Pancreas (tissue), 10 donors: ENCODE data around the gene MAPKAP1. TPM values are rescaled to one million over a fixed set of nuclear protein-coding genes. Genes with fewer than 3 reads are reported as not detected.

Experiments used
- ATAC-seq, 4 donors: fragments of 200-7000 bp; cut with Tn5 transposase; one replicate each; pipeline versions ENCODE4 v1.8.0 to v1.9.1; 2020; ENCODE audit warnings: mild to moderate bottlenecking in 4 of 4, moderate library complexity in 4 of 4
- DNase-seq, 6 donors: peaks; one replicate each; pipeline ENCODE4 v3.0.0-alpha.2; 2020
- FAIRE-seq: peaks from 2 replicates; lab custom pipeline; 2012; peaks lifted over from hg19 to GRCh38; lab: Jason Lieb, UNC
- H3K27ac ChIP-seq, 4 donors: fragments of 200-600 bp; sonication (generic); 1 replicate in 3 of 4; 2 replicates in 1 of 4; pipeline versions ENCODE4 v1.5.0 to v1.8.0; 2020
- H3K27me3 ChIP-seq, 4 donors: fragments of 200-600 bp; one replicate each; pipeline ENCODE4 v1.8.0; 2021
- H3K36me3 ChIP-seq, 3 donors: fragments of 200-600 bp; sonication (generic) in 1 of 3; one replicate each; pipeline versions ENCODE4 v1.5.0 to v1.8.0; 2020 to 2021
- H3K4me1 ChIP-seq, 3 donors: fragments of 200-600 bp; one replicate each; pipeline ENCODE4 v1.8.0; 2021
- H3K4me3 ChIP-seq, 4 donors: fragments of 200-600 bp; sonication (generic) in 2 of 4; one replicate each; pipeline versions ENCODE4 v1.5.0 to v1.8.0; 2020 to 2021
- H3K9me3 ChIP-seq, 4 donors: fragments of 200-600 bp; one replicate each; pipeline ENCODE4 v1.8.0; 2021
- WGBS, 2 donors: extraction: QIAGEN DNeasy Blood & Tissue Kit; methylation state at CpG; one replicate each; pipeline ENCODE4 v1.1.7; 2013; 5-methylcytosine and 5-hydroxymethylcytosine counted together
- intact Hi-C, 3 donors: fragments of 100-400 bp; cut with DNase I; formaldehyde crosslinking; loops; one replicate each; pipeline versions ENCODE4 v1.11.1 to v1.14.2; 2022
- polyA plus RNA-seq, 2 donors: library from polyadenylated mRNA; stranded (reverse); fragments of 200-250 nt; gene quantifications; one replicate each; pipeline ENCODE4 v1.2.3, GENCODE V29; 2013
- total RNA-seq, 6 donors: library from RNA; stranded (reverse); fragmentation: NEBNext Ultra II Directional in 4 of 6; extraction: Animal tissue kit (Norgen Biotek cat#: 25700) in 4 of 6; gene quantifications; one replicate each; pipeline versions ENCODE4 v1.2.1 to v1.2.4, GENCODE V29; 2021 to 2023
- TF ChIP-seq, protein P1 (sequence below), 4 donors: fragments of 200-600 bp; sonication (generic) in 3 of 4; IDR thresholded peaks; one replicate each; pipeline versions ENCODE4 v1.5.0 to v1.8.0; 2021; ENCODE audit warnings: antibody characterized with exemption in 4 of 4
- donor health status: healthy with polysubstance abuse.
- donor health status: DM: no; HTN: no; CAD: no; lungs with moderate emphysema.
- donor health status: DM: no; HTN: no; CAD: no.
- donor health status: control.
- donor health status: control.
- donor health status: Bipolar disorder and iron deficiency.
- donor health status: DM: yes; HTN: yes; CAD: no.
- donor health status: DM: no; HTN: no; CAD: no.
- donor health status: DM: no; HTN: no; CAD: no.
- donor health status: DM: yes; HTN: yes; CAD: no.

Gene MAPKAP1
- total and polyA plus RNA-seq, 8 donors, result 18.7 to 42.0 (median 30.4) TPM

DNA sequence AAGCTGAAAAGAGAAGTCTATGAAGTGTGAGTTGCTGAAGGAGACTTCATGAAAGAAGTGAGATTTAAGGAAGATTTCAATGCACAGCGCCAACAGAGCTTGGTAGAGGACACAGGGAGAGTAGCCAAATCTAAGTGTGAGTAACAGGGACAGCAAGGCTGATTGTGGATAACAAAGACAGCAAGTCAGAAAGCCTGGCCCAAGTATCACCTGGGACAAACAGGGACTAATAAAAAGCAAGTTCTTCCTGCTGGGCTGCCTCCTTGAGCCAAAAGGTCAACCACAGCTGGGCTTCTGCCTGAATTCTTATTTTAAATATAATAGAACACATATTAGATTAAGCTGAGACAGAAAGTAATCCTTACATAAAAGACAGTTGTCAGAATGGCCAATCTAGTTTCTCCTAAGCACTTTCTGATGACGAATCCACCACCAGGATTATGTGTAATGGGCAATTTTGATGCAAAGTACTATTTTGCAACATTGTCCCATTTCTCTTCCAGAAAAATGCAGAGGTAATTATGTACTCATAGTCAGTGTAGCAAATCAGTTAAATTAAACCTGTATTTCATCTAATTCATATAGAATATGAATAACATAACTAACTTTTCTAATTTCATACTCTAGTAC lies 73.8 kb downstream of the MAPKAP1 start:
- DNase-seq, result peak in 1 of 6 donors; percentile 19
- TF ChIP-seq, protein P1, sequence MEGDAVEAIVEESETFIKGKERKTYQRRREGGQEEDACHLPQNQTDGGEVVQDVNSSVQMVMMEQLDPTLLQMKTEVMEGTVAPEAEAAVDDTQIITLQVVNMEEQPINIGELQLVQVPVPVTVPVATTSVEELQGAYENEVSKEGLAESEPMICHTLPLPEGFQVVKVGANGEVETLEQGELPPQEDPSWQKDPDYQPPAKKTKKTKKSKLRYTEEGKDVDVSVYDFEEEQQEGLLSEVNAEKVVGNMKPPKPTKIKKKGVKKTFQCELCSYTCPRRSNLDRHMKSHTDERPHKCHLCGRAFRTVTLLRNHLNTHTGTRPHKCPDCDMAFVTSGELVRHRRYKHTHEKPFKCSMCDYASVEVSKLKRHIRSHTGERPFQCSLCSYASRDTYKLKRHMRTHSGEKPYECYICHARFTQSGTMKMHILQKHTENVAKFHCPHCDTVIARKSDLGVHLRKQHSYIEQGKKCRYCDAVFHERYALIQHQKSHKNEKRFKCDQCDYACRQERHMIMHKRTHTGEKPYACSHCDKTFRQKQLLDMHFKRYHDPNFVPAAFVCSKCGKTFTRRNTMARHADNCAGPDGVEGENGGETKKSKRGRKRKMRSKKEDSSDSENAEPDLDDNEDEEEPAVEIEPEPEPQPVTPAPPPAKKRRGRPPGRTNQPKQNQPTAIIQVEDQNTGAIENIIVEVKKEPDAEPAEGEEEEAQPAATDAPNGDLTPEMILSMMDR (IDR thresholded peaks at IDR 0.05), result no peak
- no peak for FAIRE-seq

DNA sequence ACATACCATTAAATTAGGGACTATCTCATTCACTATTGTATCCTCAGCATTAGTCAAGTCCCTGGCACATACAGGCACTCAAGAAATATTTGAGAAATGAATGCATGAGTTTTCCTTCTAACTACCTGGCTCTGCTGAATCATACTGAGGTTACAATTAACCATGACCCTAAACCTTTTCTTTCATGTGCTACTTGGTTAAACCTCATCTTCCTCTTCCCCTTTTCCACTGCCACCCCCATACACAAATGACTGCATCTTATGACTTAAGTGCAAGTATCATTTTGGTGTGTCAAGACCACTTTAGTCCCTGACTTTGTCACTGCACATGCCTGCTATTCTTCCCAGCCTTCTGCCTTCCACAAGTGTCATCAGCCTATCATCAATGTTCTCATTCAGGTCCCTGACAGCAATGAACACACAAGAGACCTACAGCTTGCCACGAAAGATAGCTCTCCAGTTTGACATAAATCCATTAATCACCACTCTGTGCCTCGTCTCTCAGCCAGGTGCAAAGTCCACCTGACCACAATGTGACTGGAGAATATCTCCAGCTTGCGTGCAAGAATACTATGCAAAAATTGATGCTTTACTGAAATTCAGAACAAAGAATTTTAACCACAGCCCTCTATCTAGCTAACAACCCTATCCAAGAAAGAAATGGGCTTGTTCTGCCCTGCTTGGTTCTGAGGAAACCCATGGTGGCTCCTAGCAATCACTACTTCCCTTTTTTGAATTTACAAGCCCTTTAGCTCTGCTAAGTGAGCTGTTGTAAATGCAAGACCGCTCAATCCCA lies 74.5 kb downstream of the MAPKAP1 start:
- no peak for DNase-seq

More for the DNA sequence above, 73.8 kb downstream of the MAPKAP1 start:
- Histone ChIP-seq H3K9me3 (no peaks in the 10 kb centered on the region), H3K27me3 (no peaks in the 10 kb centered on the region), H3K4me3 (no peak overlapping the region), H3K36me3 (no peaks in the 10 kb centered on the region), H3K27ac (no peak overlapping the region), H3K4me1 (peaks cover 10 to 23% (median 22%) of the 10 kb centered on the region in 3 donors)
- 60 to 63% methylated on average over 2 of the region's 2 CpGs for WGBS, 2 donors
- intact Hi-C loops, result no loop called here
- ATAC-seq, result peak; percentile 55 to 66 (median 64)

DNA sequence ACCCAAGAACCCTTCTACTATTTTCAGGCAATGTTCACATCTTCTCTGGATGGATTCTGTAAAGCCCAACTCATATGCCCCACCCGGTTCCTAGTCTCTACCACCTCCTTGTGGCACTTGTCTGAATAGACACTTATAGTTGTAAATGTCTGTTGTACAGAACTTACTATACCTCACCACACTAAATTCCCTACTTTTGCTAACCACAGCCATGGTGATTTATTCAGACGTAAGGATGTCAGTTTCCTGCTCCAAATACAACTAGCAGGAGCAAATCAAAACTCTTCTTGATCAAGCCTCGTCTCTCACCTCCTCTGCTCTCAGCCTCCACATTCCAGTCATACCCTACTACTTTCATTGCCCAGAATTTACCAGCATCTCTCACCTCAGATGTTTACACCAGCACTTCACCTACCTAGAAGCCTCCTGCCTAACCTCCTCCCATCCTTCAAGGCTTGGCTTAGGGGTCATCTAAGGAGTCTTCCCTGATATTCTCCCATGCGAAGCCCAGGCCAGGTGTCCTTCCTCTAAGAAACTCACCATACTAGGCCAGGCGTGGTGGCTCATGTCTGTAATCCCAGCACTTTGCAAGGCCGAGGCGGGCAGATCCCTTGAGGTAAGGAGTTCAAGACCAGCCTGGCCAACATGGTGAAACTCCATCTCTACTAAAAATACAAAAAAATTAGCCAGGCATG lies 75.5 kb downstream of the MAPKAP1 start:
- TF ChIP-seq, protein P1 (IDR thresholded peaks at IDR 0.05), result peak in 1 of 4 donors; percentile 35
- peak in 3 of 4 donors; percentile 62 to 79 (median 68) for ATAC-seq
- intact Hi-C loops, result no loop called here
- no peak overlapping the region for H3K27ac ChIP-seq
- no peaks in the 10 kb centered on the region for H3K36me3 ChIP-seq
- peaks cover 10 to 23% (median 22%) of the 10 kb centered on the region in 3 donors for H3K4me1 ChIP-seq
- no peak for DNase-seq
- no peak overlapping the region for H3K4me3 ChIP-seq
- H3K9me3 ChIP-seq, result no peaks in the 10 kb centered on the region
- 77 to 85% methylated on average over 7 of the region's 7 CpGs for WGBS, 2 donors
- H3K27me3 ChIP-seq, result no peaks in the 10 kb centered on the region
- FAIRE-seq, result no peak

More for the DNA sequence above, 74.5 kb downstream of the MAPKAP1 start:
- H3K27me3 ChIP-seq, result no peaks in the 10 kb centered on the region
- no peaks in the 10 kb centered on the region for H3K9me3 ChIP-seq
- intact Hi-C loops, result no loop called here
- no peak overlapping the region for H3K4me3 ChIP-seq
- no peak overlapping the region for H3K27ac ChIP-seq
- peak in 3 of 4 donors; percentile 37 to 61 (median 45) for ATAC-seq
- no peak for FAIRE-seq
- TF ChIP-seq, protein P1 (IDR thresholded peaks at IDR 0.05), result no peak
- H3K36me3 ChIP-seq, result no peaks in the 10 kb centered on the region
- WGBS, 2 donors, result 34 to 48% methylated on average over 4 of the region's 4 CpGs
- H3K4me1 ChIP-seq, result peaks cover 10 to 23% (median 22%) of the 10 kb centered on the region in 3 donors

DNA sequence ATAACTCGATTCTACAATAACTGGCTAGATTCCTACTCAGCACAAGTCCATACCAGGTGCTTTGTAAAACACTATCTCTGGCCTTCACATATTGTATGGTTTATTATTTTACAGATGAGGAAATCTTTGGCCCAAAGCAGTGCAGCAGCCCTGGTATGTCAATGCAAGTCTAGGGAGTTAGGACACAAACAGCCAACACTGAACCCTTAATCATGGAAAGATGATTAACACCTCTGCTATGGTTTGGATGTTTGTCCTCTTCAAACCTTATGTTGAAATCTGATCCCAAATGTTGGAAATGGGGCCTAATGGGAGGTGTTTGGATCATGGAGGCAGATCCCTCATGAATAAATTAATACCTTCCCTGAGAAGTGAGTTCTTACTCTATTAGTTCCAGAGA lies 76.6 kb downstream of the MAPKAP1 start:
- peaks cover 10 to 23% (median 22%) of the 10 kb centered on the region in 3 donors for H3K4me1 ChIP-seq
- ATAC-seq (no peak), DNase-seq (no peak), FAIRE-seq (no peak)
- H3K36me3 ChIP-seq, result no peaks in the 10 kb centered on the region
- H3K27me3 ChIP-seq, result no peaks in the 10 kb centered on the region
- H3K4me3 ChIP-seq, result no peak overlapping the region
- intact Hi-C loops, result no loop called here
- no peak overlapping the region for H3K27ac ChIP-seq
- TF ChIP-seq, protein P1 (IDR thresholded peaks at IDR 0.05), result no peak
- H3K9me3 ChIP-seq, result no peaks in the 10 kb centered on the region
- WGBS, 2 donors, result 89 to 92% methylated on average over 1 of the region's 1 CpG
